Endothelial cell (in vitro differentiated cells): ENCODE measurements around the gene HOOK1. TPM values are rescaled to one million over a fixed set of nuclear protein-coding genes. Genes with fewer than 3 reads are reported as not detected.

Source experiments
- DNase-seq: peaks from one replicate; pipeline ENCODE4 v3.0.0; 2021; ENCODE audit warnings: low spot score
- H3K27ac Mint-ChIP-seq: one replicate; pipeline ENCODE4 v1.8.0; 2021; ENCODE audit warnings: mixed read lengths, inconsistent platforms; ENCODE audit not compliant: unreplicated experiment
- H3K27me3 Mint-ChIP-seq: one replicate; pipeline ENCODE4 v1.8.0; 2021; ENCODE audit warnings: mild to moderate bottlenecking, moderate library complexity, mixed read lengths, inconsistent platforms; ENCODE audit not compliant: unreplicated experiment
- H3K36me3 Mint-ChIP-seq: one replicate; pipeline ENCODE4 v1.8.0; 2021; ENCODE audit warnings: mild to moderate bottlenecking, low read depth, mixed read lengths, inconsistent platforms; ENCODE audit not compliant: unreplicated experiment
- H3K4me1 Mint-ChIP-seq: one replicate; pipeline ENCODE4 v1.8.0; 2021; ENCODE audit warnings: mild to moderate bottlenecking, mixed read lengths, inconsistent platforms; ENCODE audit not compliant: unreplicated experiment
- H3K4me3 Mint-ChIP-seq: one replicate; pipeline ENCODE4 v1.8.0; 2021; ENCODE audit warnings: mild to moderate bottlenecking, mixed read lengths, inconsistent platforms; ENCODE audit not compliant: unreplicated experiment
- H3K9me3 Mint-ChIP-seq: one replicate; pipeline ENCODE4 v1.8.0; 2021; ENCODE audit warnings: mixed read lengths, inconsistent platforms; ENCODE audit not compliant: unreplicated experiment
- CTCF ChIP-seq: fragments of 200-600 bp; sonication (generic); IDR thresholded peaks from one replicate; pipeline ENCODE4 v1.5.0; 2021; ENCODE audit warnings: antibody characterized with exemption; ENCODE audit not compliant: unreplicated experiment
- total RNA-seq: library from RNA; stranded (reverse); fragmentation: NEBNext Ultra II Directional; extraction: Animal tissue kit (Norgen Biotek cat#: 25700); gene quantifications from one replicate; pipeline ENCODE4 v1.2.1, GENCODE V29; 2021; ENCODE audit not compliant: unreplicated experiment

The HOOK1 gene
- total RNA-seq, 1 donor from 2014 or later, result 8.2 TPM

DNA sequence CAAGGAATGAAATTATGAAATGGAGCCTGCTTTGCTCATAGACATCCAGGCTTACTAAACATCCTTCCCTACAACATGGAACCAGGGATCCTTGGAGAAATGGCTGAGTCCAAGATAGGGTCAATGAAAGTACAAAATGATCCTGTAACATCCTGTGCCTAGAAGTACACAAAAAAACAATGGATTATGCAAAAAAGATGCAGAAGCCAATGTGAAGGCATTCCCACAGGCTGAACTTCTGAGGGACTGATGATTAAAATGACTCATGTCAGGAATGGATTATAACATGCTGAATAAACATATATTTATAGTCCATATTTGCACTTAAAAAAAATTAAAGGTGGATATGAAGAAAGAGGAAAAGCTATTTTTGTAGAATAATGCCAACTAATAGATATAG lies 10.4 kb upstream of the HOOK1 start:
- H3K4me3 Mint-ChIP-seq, result no peak overlapping the region
- no peak for TF ChIP-seq CTCF
- no peaks in the 10 kb centered on the region for H3K9me3 Mint-ChIP-seq
- no peaks in the 10 kb centered on the region for H3K36me3 Mint-ChIP-seq
- H3K4me1 Mint-ChIP-seq, result peaks cover 12% of the 10 kb centered on the region
- DNase-seq, result no peak
- peaks cover 1% of the 10 kb centered on the region for H3K27me3 Mint-ChIP-seq
- no peak overlapping the region for H3K27ac Mint-ChIP-seq

DNA sequence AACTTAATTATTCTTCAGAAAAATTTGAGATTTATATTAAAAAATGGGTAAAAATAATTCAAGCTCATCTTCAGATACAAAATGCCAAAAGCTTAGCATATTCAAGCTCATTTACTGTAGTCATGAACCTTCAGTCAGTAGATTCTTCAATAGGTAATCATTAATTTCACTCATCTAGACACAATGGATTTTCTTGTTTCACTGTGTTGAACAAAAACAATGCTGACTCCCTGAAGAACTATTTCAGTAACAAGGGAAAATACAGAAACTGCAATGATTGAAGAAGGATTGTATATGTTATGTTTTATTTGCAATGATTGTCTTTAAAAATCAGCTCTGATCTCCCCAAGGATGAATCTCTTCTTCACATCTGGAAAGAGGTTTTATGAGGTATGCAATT lies 9.2 kb upstream of the HOOK1 start:
- H3K9me3 Mint-ChIP-seq, result no peaks in the 10 kb centered on the region

DNA sequence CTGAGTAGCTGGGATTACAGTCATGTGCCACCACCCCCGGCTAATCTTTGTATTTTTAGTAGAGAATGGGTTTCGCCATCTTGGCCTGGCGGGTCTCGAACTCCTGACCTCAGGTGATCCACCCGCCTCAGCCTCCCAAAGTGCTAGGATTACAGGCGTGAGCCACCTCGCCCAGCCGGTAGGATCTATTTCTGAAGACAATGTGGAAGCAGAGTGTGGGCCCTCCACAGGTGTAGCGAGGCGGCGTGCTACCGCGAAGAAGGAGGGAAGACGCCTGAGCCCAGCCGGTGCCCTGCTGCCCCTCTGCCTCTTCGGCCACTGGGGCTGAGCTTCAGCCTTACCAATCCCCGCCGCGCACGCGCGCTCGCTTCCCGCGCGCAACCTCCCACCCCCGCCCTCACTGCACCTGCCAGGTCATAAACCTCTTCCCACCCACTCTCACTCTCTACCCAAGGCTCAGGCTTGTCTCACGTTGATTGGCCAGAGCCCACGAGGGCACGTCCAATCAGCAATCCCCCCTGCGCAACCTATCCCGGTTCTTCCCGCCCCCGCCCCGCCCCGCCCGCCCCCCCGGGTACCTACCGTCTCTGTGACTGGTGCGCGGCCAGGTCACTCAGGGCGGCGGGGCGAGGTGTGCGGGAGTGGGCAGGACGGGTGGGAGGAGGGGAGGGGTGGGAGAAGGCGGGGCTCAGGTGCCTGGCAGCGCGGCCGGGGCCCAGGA lies 409 bp upstream of the HOOK1 start:
- no peaks in the 10 kb centered on the region for H3K9me3 Mint-ChIP-seq
- H3K4me1 Mint-ChIP-seq, result no peaks in the 10 kb centered on the region
- no peaks in the 10 kb centered on the region for H3K27me3 Mint-ChIP-seq
- no peaks in the 10 kb centered on the region for H3K36me3 Mint-ChIP-seq
- no peak overlapping the region for H3K27ac Mint-ChIP-seq
- DNase-seq, result peak; percentile 74
- H3K4me3 Mint-ChIP-seq, result peak overlapping the region; percentile 89
- TF ChIP-seq CTCF, result no peak

More for the DNA sequence above, 9.2 kb upstream of the HOOK1 start:
- no peak for DNase-seq
- Mint-ChIP-seq H3K27me3 (peaks cover 1% of the 10 kb centered on the region), H3K27ac (no peak overlapping the region), H3K36me3 (no peaks in the 10 kb centered on the region), H3K4me1 (peaks cover 12% of the 10 kb centered on the region), H3K4me3 (no peak overlapping the region)
- TF ChIP-seq CTCF, result no peak

- Mint-ChIP-seq H3K4me3 (no peak overlapping the region), H3K36me3 (no peaks in the 10 kb centered on the region), H3K27ac (no peak overlapping the region), H3K27me3 (no peaks in the 10 kb centered on the region), H3K4me1 (no peaks in the 10 kb centered on the region), H3K9me3 (no peaks in the 10 kb centered on the region)
- no peak for DNase-seq
- TF ChIP-seq CTCF, result no peak
These were observed 1.1 kb downstream of the HOOK1 start for GRCh38 chr1:59815892-59816291.

DNA sequence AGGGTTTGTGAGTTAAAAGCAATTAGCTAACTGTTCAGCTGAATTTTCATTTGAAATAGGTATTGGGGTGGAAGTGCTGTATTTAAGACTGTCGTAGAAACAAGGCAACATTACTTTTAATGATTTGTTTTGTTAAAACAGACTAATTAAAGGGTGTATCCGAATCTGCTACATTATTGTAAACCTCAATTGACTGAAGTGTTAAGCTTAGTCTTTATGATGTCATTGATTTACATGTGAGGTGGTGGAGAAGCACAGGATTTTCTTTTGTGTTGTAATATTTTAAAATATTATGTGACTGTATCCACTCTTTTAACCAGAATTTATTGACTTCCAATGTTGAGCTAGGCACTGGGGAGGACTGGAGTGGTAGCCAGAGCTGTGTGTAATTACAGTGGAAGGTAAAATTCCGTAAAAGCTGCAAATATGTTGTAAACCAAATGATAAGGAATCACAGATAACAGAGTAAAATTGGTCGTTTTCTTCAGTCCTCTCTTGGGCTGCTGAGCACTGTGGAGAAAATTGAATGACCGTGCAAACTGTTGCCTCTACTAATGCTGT lies 1.6 kb downstream of the HOOK1 start:
- H3K27me3 Mint-ChIP-seq, result no peaks in the 10 kb centered on the region

More for the DNA sequence above, 1.6 kb downstream of the HOOK1 start:
- Mint-ChIP-seq H3K4me1 (no peaks in the 10 kb centered on the region), H3K4me3 (no peak overlapping the region), H3K9me3 (no peaks in the 10 kb centered on the region), H3K27ac (no peak overlapping the region), H3K36me3 (no peaks in the 10 kb centered on the region)
- TF ChIP-seq CTCF, result no peak
- no peak for DNase-seq
